GM21367 (cell line): ENCODE measurements around the gene INTS13.
"Not testable (repeated sequence)": the region's sequence is repeated elsewhere in the genome, so short reads cannot be mapped to it uniquely, and the experiment has no call there.

Experiments used
- ATAC-seq: cut with Tn5 transposase; IDR thresholded peaks from one replicate; pipeline ENCODE4 v1.9.1; 2021; ENCODE audit not compliant: unreplicated experiment

The INTS13 gene

GRCh38 chr12:26937863-26938700 lies at the start of gene INTS13, which contains the start of gene FGFR1OP2:
TSS of gene INTS13 (minus strand) at chr12:26937981. CDS start at chr12:26936803, 1,178 bp downstream.
TSS of gene FGFR1OP2 (plus strand) at chr12:26938470. CDS start at chr12:26954159, 15,689 bp downstream.
- ATAC-seq: peak; percentile 72

- ATAC-seq: no peak
Measured at GRCh38 chr12:26982866-26983265, 45.1 kb upstream of the INTS13 start.

GRCh38 chr12:26979733-26980132 lies 42.0 kb upstream of the INTS13 start:
- ATAC-seq: no peak

DNA sequence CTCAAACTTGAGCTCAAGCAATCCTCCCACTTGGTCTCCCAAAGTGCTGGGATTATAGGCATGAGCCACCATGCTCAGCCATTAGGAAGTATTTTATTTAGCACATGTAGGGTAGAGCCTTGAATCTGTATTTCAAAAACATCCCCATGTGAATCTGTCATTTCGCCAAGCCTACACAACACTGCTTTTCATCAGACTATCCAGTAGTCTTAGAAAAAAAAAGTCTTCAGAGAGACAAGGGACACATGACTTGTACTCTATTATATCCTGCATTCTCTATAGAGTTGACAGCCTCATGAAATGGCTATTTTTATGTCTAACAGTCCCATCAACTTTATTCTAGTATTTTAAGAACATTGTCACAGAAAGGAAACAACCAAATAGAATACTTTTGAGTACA lies 41.0 kb upstream of the INTS13 start:
- no peak for ATAC-seq

- ATAC-seq: no peak
Measured at GRCh38 chr12:26976687-26977086, 38.9 kb upstream of the INTS13 start.

- ATAC-seq: peak; percentile 92
Measured at GRCh38 chr12:26971963-26972362, 34.2 kb upstream of the INTS13 start.

DNA sequence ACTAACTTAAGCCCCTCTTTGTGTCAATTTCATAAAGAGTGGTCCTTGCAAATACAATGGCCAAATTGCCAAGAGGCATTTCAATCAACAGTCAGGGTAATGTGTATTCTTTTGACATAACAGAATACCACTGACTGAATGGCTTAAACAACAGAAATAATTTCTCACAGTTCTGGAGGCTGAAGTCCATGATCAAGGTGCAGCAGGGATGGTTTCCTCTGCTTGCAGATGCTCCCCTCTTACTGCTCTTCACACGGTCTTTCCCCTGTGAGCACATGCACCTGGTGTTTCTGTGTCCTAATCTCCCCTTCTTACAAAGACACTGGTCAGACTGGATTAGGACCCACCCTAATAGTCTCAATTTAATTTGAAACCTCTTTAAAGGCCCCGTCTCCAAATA lies 32.4 kb upstream of the INTS13 start:
- ATAC-seq: no peak

DNA sequence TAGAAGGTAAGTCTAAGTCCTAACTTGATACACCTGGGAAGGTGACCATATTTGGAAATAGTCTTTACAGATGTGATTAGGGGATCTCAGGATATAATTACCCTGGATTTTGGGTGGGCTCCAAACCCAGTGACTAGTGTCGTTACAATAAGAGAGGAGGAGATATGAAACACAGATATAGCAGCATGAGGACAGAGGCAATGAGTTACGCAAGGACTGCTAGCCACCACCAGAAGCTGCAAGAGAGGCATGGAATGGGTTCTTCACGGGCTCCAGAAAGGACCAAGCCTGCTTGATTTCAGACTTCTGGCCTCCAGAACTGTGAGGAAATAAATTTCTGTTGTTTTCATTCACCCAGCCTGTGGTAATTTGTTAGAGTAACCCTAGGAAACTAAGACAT lies 29.1 kb upstream of the INTS13 start:
- no peak for ATAC-seq

GRCh38 chr12:26963413-26963812 lies 25.6 kb upstream of the INTS13 start:
- no peak for ATAC-seq

GRCh38 chr12:26961803-26962202 lies 24.0 kb upstream of the INTS13 start:
- no peak for ATAC-seq

DNA sequence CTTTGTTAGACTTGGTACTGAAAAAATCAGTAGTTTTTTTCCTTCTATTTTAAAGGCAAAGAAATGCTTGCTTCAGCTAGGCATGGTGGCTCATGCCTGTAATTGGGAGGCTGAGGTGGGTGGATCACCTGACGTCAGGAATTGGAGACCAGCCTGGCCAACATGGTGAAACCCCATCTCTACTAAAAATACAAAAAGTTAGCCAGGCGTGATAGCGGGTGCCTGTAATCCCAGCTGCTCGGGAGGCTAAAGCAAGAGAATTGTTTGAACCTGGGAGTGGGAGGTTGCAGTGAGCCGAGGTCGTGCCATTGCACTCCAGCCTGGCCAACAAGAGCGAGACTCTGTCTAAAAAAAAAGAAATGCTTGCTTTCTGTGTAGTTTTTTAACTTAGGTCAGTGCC lies 23.6 kb upstream of the INTS13 start:
- not testable (repeated sequence) for ATAC-seq

- ATAC-seq: no peak
Measured at GRCh38 chr12:26954027-26954426, 16.2 kb upstream of the INTS13 start.

- ATAC-seq: no peak
Measured at GRCh38 chr12:26953447-26953846, 15.7 kb upstream of the INTS13 start.

DNA sequence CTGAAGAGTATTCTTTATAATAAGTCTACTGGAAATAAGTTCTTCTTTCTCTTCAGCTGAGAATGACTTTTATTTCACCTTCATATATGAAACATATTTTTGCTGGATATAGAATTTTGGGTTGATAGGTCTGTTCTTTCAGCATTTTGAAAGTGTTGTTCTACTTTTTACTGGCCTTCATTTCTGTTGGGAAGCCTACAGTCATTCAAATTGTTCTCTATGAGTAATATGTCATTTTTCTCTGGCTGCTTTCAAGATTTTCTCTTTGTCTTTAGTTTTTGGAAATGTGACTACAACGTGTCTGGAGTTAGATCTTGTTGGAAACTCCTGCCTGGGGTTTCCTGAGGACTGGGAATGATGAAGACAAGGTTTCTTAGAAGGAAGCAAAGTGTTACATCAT lies 10.5 kb upstream of the INTS13 start:
- no peak for ATAC-seq

GRCh38 chr12:26941215-26941594 lies 3.4 kb upstream of the INTS13 start:
- ATAC-seq: no peak

- no peak for ATAC-seq
Measured at GRCh38 chr12:26940516-26941214, 2.9 kb upstream of the INTS13 start.

GRCh38 chr12:26939953-26940352 lies 2.2 kb upstream of the INTS13 start:
- no peak for ATAC-seq

GRCh38 chr12:26939192-26939832 lies 1.5 kb upstream of the INTS13 start:
- no peak for ATAC-seq

GRCh38 chr12:26938701-26939062 lies 901 bp upstream of the INTS13 start:
- ATAC-seq: peak; percentile 1

DNA sequence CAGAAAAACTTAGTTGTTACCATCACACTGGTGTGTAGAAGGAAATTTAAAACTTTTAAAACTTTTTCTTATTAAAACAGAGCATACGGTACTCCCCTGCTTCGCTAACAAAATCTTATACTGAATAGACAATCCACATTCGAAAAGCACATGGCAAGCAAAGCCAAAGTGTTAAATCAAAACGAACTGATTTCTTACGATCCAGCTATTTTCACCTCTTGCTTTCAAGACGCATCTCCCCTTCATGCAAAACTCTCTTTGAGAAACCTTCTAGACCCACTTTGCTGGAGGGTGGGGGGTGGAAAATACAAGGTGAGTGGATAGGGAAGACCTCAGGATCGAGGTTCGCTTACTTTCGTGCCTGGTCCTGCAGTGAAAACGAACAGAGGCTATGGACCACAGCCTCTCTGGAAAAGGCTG lies 328 bp downstream of the INTS13 start:
- no peak for ATAC-seq

DNA sequence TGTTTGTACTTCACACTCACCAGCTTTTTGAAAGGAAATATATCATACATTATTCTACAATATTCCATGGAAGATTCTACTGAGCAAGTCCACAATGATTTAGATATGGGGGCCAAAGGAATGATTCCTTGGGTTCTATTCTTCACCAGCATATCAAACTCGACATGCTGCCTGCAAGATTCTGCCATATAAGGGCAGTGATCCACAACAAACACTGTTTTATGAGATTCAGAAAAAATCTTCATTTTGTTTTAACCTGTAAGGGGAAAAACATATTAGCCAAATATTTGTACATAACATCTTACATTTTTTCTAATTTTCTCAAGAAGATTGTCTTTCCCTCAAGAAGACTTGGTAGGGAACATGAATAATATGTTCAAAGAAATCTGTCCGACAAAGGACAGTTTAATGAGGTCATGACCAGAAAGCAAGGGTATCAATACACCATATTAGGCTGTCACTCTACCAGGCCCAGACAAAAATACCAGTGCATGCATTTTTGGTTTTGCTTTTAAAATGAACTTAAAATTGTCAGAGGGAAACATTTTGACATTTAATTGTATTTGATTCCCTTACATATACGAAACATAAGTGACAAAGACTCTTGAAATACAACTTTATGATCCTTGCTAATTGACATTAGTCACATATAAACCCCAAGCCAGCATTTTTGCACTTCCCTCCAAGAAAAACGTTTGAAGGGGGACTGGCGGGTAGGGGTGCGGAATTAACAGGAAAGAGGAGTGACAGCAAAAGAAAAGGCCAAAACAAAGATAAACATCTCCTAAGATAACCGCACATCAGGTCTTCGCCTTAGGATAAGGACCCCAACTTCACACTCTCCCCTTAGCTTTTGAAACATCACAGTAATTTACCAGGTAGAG lies 980 bp downstream of the INTS13 start:
- no peak for ATAC-seq
